Ovary (tissue), 9 donors: ENCODE measurements around the gene MAP3K1. TPM values are rescaled to one million over a fixed set of nuclear protein-coding genes. Genes with fewer than 3 reads are reported as not detected.

Experiments
- DNase-seq, 5 donors: peaks; one replicate each; pipeline ENCODE4 v3.0.0-alpha.2; 2019 to 2020
- H3K27ac ChIP-seq, 2 donors: fragments of 200-600 bp; one replicate each; pipeline versions ENCODE4 v1.5.1 to v1.8.0; 2019 to 2022
- H3K27me3 ChIP-seq: fragments of 200-600 bp; one replicate; pipeline ENCODE4 v1.8.0; 2022
- H3K36me3 ChIP-seq: fragments of 200-600 bp; sonication (generic); one replicate; pipeline ENCODE4 v1.5.1; 2019
- H3K4me1 ChIP-seq: one replicate; pipeline ENCODE4 v1.8.1; 2013; ENCODE audit warnings: mild to moderate bottlenecking, moderate library complexity; ENCODE audit not compliant: insufficient read depth
- H3K4me3 ChIP-seq: fragments of 200-600 bp; sonication (generic); one replicate; pipeline ENCODE4 v1.5.1; 2017
- H3K9me3 ChIP-seq, 2 donors: fragments of 200-600 bp in 1 of 2; sonication (generic) in 1 of 2; one replicate each; pipeline versions ENCODE4 v1.5.1 to v1.8.1; 2013 to 2019; ENCODE audit warnings: mild to moderate bottlenecking in 1 of 2, moderate library complexity in 1 of 2
- CTCF ChIP-seq, 3 donors: fragments of 450-650 bp in 2 of 3; fragments of 200-600 bp in 1 of 3; IDR thresholded peaks; one replicate each; pipeline versions ENCODE4 v1.5.1 to v1.8.0; 2016 to 2022; ENCODE audit warnings: antibody characterized with exemption in 3 of 3, mild to moderate bottlenecking in 1 of 3
- EP300 ChIP-seq: sonication (generic); formaldehyde crosslinking; IDR thresholded peaks from one replicate; pipeline ENCODE4 v1.6.1; 2017; ENCODE audit warnings: antibody characterized with exemption
- POLR2A ChIP-seq: fragments of 450-650 bp; IDR thresholded peaks from one replicate; pipeline ENCODE4 v1.6.1; 2017; ENCODE audit warnings: antibody characterized with exemption, mild to moderate bottlenecking, moderate library complexity
- WGBS, 3 donors: extraction: QIAGEN DNeasy Blood & Tissue Kit in 1 of 3; methylation state at CpG; one replicate each; pipeline versions ENCODE4 v1.1.5 to v1.1.7; 2013 to 2017; 5-methylcytosine and 5-hydroxymethylcytosine counted together
- intact Hi-C, 4 donors: fragments of 100-400 bp; cut with DNase I; formaldehyde crosslinking; loops; one replicate each; pipeline versions ENCODE4 v1.11.0 to v1.15.1; 2022 to 2023
- polyA plus RNA-seq, 2 donors: library from polyadenylated mRNA; stranded (reverse); fragments of 200-250 nt in 1 of 2; fragments of 350-450 nt in 1 of 2; fragmentation: Illumina TruSeq in 1 of 2; extraction: RNeasy Lipid Tissue Mini Kit (QIAGEN cat#74804) in 1 of 2; gene quantifications; one replicate each; pipeline ENCODE4 v1.2.3, GENCODE V29; 2013 to 2014
- total RNA-seq, 7 donors: library from RNA; depleted of rRNA in 2 of 7; stranded (reverse); fragments of >200 nt in 2 of 7; fragmentation: NEBNext Ultra II Directional in 3 of 7; extraction: Animal tissue kit (Norgen Biotek cat#: 25700) in 3 of 7; gene quantifications; one replicate each; pipeline versions ENCODE4 v1.1.0 to v1.2.4, GENCODE V29; 2016 to 2023
- donor health status: DM: no; HTN: no; CAD: no; lungs with moderate emphysema.
- donor health status: DM: no; HTN: no; CAD: no.
- donor health status: Bipolar disorder and iron deficiency.
- donor health status: DM: yes; HTN: yes; CAD: no.
- donor health status: DM: no; HTN: no; CAD: no.
- donor health status: DM: yes; HTN: yes; CAD: no.

The MAP3K1 gene
- total and polyA plus RNA-seq, 9 donors: 5.4 to 29.8 (median 21.6) TPM

- 93 to 97% (median 96%) methylated on average over 3 of the region's 3 CpGs for WGBS, 3 donors
- no peak for DNase-seq
Observed at GRCh38 chr5:56862909-56863308, 47.6 kb downstream of the MAP3K1 start.

GRCh38 chr5:56871777-56872176 is 56.4 kb downstream of the MAP3K1 start:
- no peak for TF ChIP-seq POLR2A
- TF ChIP-seq CTCF (IDR thresholded peaks at IDR 0.05): no peak
- TF ChIP-seq EP300: no peak
- Histone ChIP-seq H3K9me3 (no peaks in the 10 kb centered on the region), H3K36me3 (no peaks in the 10 kb centered on the region), H3K27me3 (no peaks in the 10 kb centered on the region), H3K27ac (no peak overlapping the region), H3K4me1 (no peaks in the 10 kb centered on the region), H3K4me3 (no peak overlapping the region)
- intact Hi-C loops: no loop called here
- 88 to 91% (median 89%) methylated on average over 2 of the region's 2 CpGs for WGBS, 3 donors
- DNase-seq: no peak

More at GRCh38 chr5:56862909-56863308, 47.6 kb downstream of the MAP3K1 start:
- intact Hi-C loops: no loop called here
- H3K4me3 ChIP-seq: no peak overlapping the region
- no peak overlapping the region for H3K27ac ChIP-seq
- H3K4me1 ChIP-seq: no peaks in the 10 kb centered on the region
- H3K36me3 ChIP-seq: no peaks in the 10 kb centered on the region
- TF ChIP-seq EP300: no peak
- TF ChIP-seq POLR2A: no peak
- no peak for TF ChIP-seq CTCF (IDR thresholded peaks at IDR 0.05)
- H3K9me3 ChIP-seq: no peaks in the 10 kb centered on the region
- H3K27me3 ChIP-seq: no peaks in the 10 kb centered on the region

- no peak for DNase-seq
- 81 to 87% (median 85%) methylated on average over 3 of the region's 3 CpGs for WGBS, 3 donors
- TF ChIP-seq CTCF (IDR thresholded peaks at IDR 0.05) (no peak), EP300 (no peak), POLR2A (no peak)
- Histone ChIP-seq H3K27ac (no peak overlapping the region), H3K27me3 (no peaks in the 10 kb centered on the region), H3K9me3 (no peaks in the 10 kb centered on the region), H3K36me3 (no peaks in the 10 kb centered on the region), H3K4me3 (no peak overlapping the region), H3K4me1 (no peaks in the 10 kb centered on the region)
- intact Hi-C loops: no loop called here
Observed at GRCh38 chr5:56873056-56873455, 57.7 kb downstream of the MAP3K1 start.

GRCh38 chr5:56876327-56876726 is 61.0 kb downstream of the MAP3K1 start:
- Histone ChIP-seq H3K4me1 (no peaks in the 10 kb centered on the region), H3K27me3 (no peaks in the 10 kb centered on the region), H3K4me3 (no peak overlapping the region), H3K27ac (no peak overlapping the region), H3K9me3 (no peaks in the 10 kb centered on the region), H3K36me3 (no peaks in the 10 kb centered on the region)
- intact Hi-C loops: loop anchor here in 1 of 4 donors (2.0 kb wide), 1 partner anchor 20 kb away; no protein-coding TSS in a partner anchor
- no peak for DNase-seq
- WGBS, 3 donors: 75 to 82% (median 77%) methylated on average over 3 of the region's 3 CpGs
- TF ChIP-seq EP300 (no peak), POLR2A (no peak), CTCF (IDR thresholded peaks at IDR 0.05) (no peak)
